Hematopoietic multipotent progenitor cell treated with erythropoietin and hydrocortisone succinate and interleukin-3 and kit ligand, for 4 days (in vitro differentiated cells): ENCODE data around the gene CADPS.

Experiments
- DNase-seq: peaks from one replicate; pipeline ENCODE4 v3.0.0-alpha.2; 2015

CADPS gene

GRCh38 chr3:62805580-62806277 lies 69.5 kb downstream of the CADPS start:
- DNase-seq: no peak

DNA sequence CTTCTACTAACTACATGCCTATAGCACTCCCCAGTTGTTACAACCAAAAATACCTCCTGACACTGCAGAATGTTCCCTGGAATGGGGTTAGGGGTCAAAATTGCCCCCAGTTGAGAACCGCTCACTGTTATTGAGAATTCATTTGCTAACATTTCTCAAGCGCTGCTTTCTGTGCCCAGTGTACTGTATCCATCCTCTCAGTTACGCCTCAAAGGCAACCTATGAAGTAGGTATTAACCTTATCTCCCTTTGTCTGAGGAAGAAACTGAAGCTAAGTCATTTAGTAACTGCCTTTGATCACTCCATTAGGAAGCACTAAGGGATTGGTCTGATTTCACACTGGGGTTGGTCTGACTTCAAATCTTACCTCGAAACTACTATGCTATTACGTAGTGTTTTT lies 70.1 kb downstream of the CADPS start:
- no peak for DNase-seq

DNA sequence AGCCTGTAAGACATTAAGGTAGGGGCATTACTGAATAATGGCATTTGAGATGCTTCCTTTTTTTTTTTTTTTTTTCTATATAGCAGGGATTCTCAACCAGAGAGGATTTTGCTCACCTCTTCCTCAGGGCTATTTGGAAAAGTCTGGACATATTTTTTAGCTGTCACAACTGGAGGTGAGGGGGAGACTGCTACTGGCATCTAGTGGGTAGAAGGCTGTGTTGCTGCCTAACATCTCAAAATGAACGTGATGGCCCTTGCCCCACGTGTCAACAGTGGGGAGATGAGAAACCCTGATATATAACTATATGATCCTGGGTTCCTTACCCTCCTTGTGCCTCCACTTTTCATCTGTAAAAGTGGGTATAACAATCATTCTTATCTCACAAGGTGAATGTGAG lies 71.9 kb downstream of the CADPS start:
- no peak for DNase-seq

GRCh38 chr3:62798000-62798399 lies 77.2 kb downstream of the CADPS start:
- peak; percentile 0 for DNase-seq

GRCh38 chr3:62797132-62797531 lies 78.1 kb downstream of the CADPS start:
- DNase-seq: no peak

- DNase-seq: peak; percentile 0
These were observed 79.1 kb downstream of the CADPS start for GRCh38 chr3:62795978-62796657.

DNA sequence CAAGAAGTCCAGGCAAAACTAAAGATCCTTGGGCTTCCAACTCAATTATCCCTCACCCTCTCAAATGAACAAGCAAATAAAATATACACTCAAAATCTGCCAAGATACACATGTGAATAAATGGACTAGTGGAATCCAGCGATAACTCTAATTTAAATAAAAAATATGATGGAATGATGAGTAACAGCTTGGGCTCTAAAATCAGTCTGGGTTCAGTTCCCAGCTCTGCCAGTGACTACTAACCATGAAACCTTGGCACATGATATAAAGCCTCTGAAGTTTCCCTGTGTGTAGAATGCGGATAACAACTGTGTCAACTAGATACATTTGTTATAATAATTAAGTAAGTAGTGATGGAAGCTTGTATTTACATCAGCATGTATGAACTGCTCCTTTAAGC lies 81.3 kb downstream of the CADPS start:
- DNase-seq: no peak

DNA sequence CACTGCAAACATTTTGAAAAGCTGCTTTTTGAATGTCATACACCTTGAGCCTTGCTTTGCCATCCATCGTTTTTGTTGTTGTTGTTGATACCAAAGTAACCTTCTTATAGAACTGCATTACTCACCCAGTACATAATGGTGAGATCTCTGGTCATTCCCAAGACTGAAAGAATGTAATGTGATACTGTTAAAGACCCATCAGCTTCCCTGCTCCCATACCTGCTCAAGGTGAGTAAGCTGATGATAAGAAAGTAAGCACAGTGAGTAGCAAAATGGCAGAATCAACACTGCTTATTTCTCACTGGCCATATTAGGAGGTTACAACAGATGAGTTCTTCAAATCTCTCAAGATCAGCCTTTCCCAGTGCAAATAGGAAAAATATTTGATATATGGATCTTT lies 89.8 kb downstream of the CADPS start:
- DNase-seq: no peak

GRCh38 chr3:62781121-62781520 lies 94.1 kb downstream of the CADPS start:
- no peak for DNase-seq

GRCh38 chr3:62777674-62778073 lies 97.5 kb downstream of the CADPS start:
- no peak for DNase-seq

- DNase-seq: no peak
These were observed 98.1 kb downstream of the CADPS start for GRCh38 chr3:62777130-62777529.

- no peak for DNase-seq
These were observed 101.0 kb downstream of the CADPS start for GRCh38 chr3:62774221-62774620.

GRCh38 chr3:62771331-62772072 lies 103.7 kb downstream of the CADPS start:
- DNase-seq: no peak

GRCh38 chr3:62768896-62769295 lies 106.3 kb downstream of the CADPS start:
- no peak for DNase-seq

GRCh38 chr3:62761711-62762110 lies 113.5 kb downstream of the CADPS start:
- no peak for DNase-seq

- DNase-seq: no peak
These were observed 113.9 kb downstream of the CADPS start for GRCh38 chr3:62761311-62761710.

GRCh38 chr3:62758296-62759066 lies 116.7 kb downstream of the CADPS start:
- DNase-seq: no peak

DNA sequence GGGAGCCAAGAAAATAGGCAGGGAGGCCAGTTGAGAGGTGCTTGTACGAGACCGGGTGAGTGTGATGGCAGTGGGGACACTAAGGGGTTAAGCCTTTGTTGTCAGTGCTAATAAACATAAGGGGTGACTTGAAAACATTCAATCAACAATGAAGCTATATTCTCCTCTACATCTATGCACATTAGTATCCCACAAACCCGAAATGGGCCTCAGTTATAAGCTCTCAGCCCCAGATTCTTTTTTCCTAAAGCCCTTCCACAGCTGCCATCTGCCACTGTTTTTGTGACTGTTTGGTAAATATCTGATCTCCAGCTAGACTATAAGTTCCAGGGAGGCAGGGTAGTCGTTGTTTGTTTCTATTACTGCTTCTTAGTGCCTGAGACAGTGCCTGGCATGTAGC lies 118.2 kb downstream of the CADPS start:
- no peak for DNase-seq

DNA sequence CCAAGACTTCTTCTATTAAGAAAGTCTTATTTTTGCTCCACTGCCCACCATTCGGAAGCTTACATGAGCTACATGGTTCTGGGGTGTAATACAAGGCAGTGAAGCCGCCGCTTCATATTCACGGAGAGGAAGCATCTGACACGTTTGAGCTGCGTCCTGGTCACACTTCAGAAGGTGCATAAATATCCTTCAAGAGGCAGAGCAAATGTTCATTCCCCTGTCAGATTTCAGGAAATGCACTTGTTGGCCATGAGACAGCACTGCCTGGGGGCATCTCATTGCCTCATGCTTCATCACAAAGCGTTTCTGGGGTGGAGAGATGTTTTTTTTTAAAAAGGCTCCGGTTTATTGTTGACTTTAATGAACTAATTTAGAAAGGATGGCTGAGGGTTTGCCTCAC lies 119.9 kb downstream of the CADPS start:
- no peak for DNase-seq

DNA sequence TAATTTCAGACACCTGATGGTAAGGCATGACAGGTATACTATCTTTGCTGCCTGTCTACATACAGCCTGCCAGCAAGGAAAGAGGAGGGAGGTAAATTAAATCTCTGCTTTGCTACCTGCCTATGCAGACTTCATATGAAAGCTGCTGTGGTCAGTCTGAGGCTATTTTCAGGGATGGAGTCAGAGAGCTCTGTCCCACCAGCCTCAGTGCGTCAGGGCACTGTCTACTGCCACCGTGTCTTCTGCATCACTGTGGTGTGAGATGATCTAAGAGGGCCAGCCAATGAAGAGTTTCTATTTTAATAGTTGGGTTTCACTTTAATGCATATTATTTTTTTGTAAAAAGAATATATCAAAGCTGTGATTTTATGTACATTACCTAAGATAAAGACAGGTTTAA lies 125.6 kb downstream of the CADPS start:
- DNase-seq: no peak

- no peak for DNase-seq
These were observed 126.1 kb downstream of the CADPS start for GRCh38 chr3:62749130-62749529.

GRCh38 chr3:62737449-62737848 lies 137.8 kb downstream of the CADPS start:
- DNase-seq: no peak

GRCh38 chr3:62735510-62735909 lies 139.7 kb downstream of the CADPS start:
- no peak for DNase-seq
